Measurements from ENCODE around the gene TIAM2. TPM values are rescaled to one million over a fixed set of nuclear protein-coding genes. Genes with fewer than 3 reads are reported as not detected.

TIAM2 gene
- total RNA-seq, 2 experiments from 2014 or later = 5.4 to 6.2 TPM

- Histone ChIP-seq H3K9me3 (ENCODE audit: low read length) (no peaks in the 10 kb centered on the region), H4K20me1 (ENCODE audit: insufficient read depth, low read length) (no peaks in the 10 kb centered on the region), H3K27ac (ENCODE audit: low read depth, low read length, poor library complexity, severe bottlenecking) (no peak overlapping the region), H3K9me2 (ENCODE audit: insufficient read depth, low read length) (no peaks in the 10 kb centered on the region), H2AFZ (ENCODE audit: low read length) (no peak overlapping the region), H3K4me3 (ENCODE audit: low read depth, low read length, poor library complexity, severe bottlenecking) (no peak overlapping the region), H3K4me1 (ENCODE audit: insufficient read depth, low read length, poor library complexity, severe bottlenecking) (peaks cover 8% of the 10 kb centered on the region), H3K36me3 (ENCODE audit: insufficient read depth, low read length) (no peaks in the 10 kb centered on the region), H3K4me2 (ENCODE audit: low read length) (no peak overlapping the region), H3K79me2 (ENCODE audit: insufficient read depth, low read depth, low read length) (no peaks in the 10 kb centered on the region)
- intact Hi-C loops (cut with micrococcal nuclease; ENCODE audit: unreplicated experiment) = no loop called here
- no peak for DNase-seq (ENCODE audit: low spot score)
- no peak for TF ChIP-seq EZH2phosphoT487 (IDR thresholded peaks at IDR 0.05; ENCODE audit: borderline replicate concordance, low read depth, low read length)
- TF ChIP-seq CTCF (conservative IDR thresholded peaks at IDR 0.05; ENCODE audit: low read length) = no peak
- CTCF ChIA-PET (ENCODE audit: unreplicated experiment) = no interaction called here
- no TSS peak for BruUV-seq (replicated peaks)
- POLR2A ChIA-PET = interaction anchor here (0.5 to 0.7 kb wide), 4 partner anchors 9 to 1191 kb away, joined by 3 to 6 read pairs (median 4); no protein-coding TSS in a partner anchor
Observed at GRCh38 chr6:155069543-155069942, 74.4 kb downstream of the TIAM2 start.

GRCh38 chr6:155075930-155076695 lies 81.0 kb downstream of the TIAM2 start:
- no TSS peak for BruUV-seq (replicated peaks)

More at GRCh38 chr6:155075930-155076695, 81.0 kb downstream of the TIAM2 start:
- Histone ChIP-seq H4K20me1 (ENCODE audit: insufficient read depth, low read length) (no peaks in the 10 kb centered on the region), H3K4me3 (ENCODE audit: low read depth, low read length, poor library complexity, severe bottlenecking) (no peak overlapping the region), H3K4me1 (ENCODE audit: insufficient read depth, low read length, poor library complexity, severe bottlenecking) (peaks cover 14% of the 10 kb centered on the region), H3K36me3 (ENCODE audit: insufficient read depth, low read length) (no peaks in the 10 kb centered on the region), H3K79me2 (ENCODE audit: insufficient read depth, low read depth, low read length) (no peaks in the 10 kb centered on the region), H3K9me2 (ENCODE audit: insufficient read depth, low read length) (no peaks in the 10 kb centered on the region), H3K4me2 (ENCODE audit: low read length) (peak overlapping the region; percentile 41), H3K9me3 (ENCODE audit: low read length) (no peaks in the 10 kb centered on the region), H3K27ac (ENCODE audit: low read depth, low read length, poor library complexity, severe bottlenecking) (no peak overlapping the region), H2AFZ (ENCODE audit: low read length) (peak overlapping the region; percentile 42; the same call in 1 of the 2 replicates)
- TF ChIP-seq EZH2phosphoT487 (IDR thresholded peaks at IDR 0.05; ENCODE audit: borderline replicate concordance, low read depth, low read length) (no peak), CTCF (conservative IDR thresholded peaks at IDR 0.05; ENCODE audit: low read length) (no peak)
- intact Hi-C loops (cut with micrococcal nuclease; ENCODE audit: unreplicated experiment) = no loop called here
- CTCF ChIA-PET (ENCODE audit: unreplicated experiment) = no interaction called here
- DNase-seq (ENCODE audit: low spot score) = peak; percentile 62
- POLR2A ChIA-PET = interaction anchor here (0.7 kb wide), 1 partner anchor 94 kb away, joined by 3 read pairs; no protein-coding TSS in a partner anchor
